Measurements from ENCODE around the gene GALNT3. TPM values are rescaled to one million over a fixed set of nuclear protein-coding genes. Genes with fewer than 3 reads are reported as not detected.

GALNT3 gene
- total RNA-seq, result 0.30 and 1.2 TPM in 2 replicates

GRCh38 chr2:165793779-165794535 is at the start of gene GALNT3:
GALNT3 (minus strand) TSS chr2:165794247; CDS start chr2:165770700, 23,547 bp downstream.

Other genes starting within 250 kb of the GALNT3 start
- gene TTC21B, start 159.5 kb upstream of the GALNT3 start, total RNA-seq, result 9.8 and 15.9 TPM in 2 replicates